Measurements from ENCODE around the gene TRAK1. TPM values are rescaled to one million over a fixed set of nuclear protein-coding genes. Genes with fewer than 3 reads are reported as not detected.

Gene TRAK1
- total RNA-seq, 1 experiment from 2014 or later: 46.8 TPM

DNA sequence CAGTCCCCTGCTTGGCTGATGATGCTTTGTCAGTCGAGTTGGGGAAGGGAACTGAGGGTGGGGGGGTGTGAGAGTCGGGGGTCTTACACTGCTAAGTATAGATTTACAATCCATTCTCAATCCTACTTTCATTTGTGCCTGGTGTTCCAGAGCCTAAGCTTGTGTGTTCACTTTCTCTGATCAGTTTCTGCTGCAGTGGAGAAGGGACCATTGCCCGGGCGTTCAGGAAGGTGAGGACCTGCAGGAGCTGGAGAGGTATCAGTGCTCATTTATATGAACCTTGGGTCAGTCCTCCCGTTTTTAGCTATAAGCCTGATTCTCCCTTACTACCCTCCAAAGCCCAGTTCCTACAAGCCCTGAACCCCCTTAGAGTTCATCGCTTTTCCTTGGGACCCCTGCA, 41.0 kb upstream of the TRAK1 start:
- Histone ChIP-seq H3K27me3 (ENCODE audit: insufficient read depth, low read depth) (no peaks in the 10 kb centered on the region), H3K9me3 (ENCODE audit: insufficient read depth, low read depth) (no peaks in the 10 kb centered on the region), H3K9me2 (ENCODE audit: insufficient read depth) (no peaks in the 10 kb centered on the region), H3K27ac (no peak overlapping the region), H3K4me1 (replicated peaks; ENCODE audit: insufficient read depth) (peaks cover 6% of the 10 kb centered on the region; the same call in 1 of the 2 replicates), H3K4me3 (no peak overlapping the region), H2AFZ (no peak overlapping the region), H3K36me3 (ENCODE audit: low read depth) (no peaks in the 10 kb centered on the region), H3F3A (ENCODE audit: insufficient read depth, low read depth) (no peaks in the 10 kb centered on the region), H3K79me2 (ENCODE audit: low read depth) (0 out of 2 replicates have a peak, but pooled peaks cover 7% of the 10 kb centered on the region), H3K4me2 (no peak overlapping the region), H4K20me1 (ENCODE audit: insufficient read depth) (no peaks in the 10 kb centered on the region)
- no peak for DNase-seq
- TF ChIP-seq, protein P1, sequence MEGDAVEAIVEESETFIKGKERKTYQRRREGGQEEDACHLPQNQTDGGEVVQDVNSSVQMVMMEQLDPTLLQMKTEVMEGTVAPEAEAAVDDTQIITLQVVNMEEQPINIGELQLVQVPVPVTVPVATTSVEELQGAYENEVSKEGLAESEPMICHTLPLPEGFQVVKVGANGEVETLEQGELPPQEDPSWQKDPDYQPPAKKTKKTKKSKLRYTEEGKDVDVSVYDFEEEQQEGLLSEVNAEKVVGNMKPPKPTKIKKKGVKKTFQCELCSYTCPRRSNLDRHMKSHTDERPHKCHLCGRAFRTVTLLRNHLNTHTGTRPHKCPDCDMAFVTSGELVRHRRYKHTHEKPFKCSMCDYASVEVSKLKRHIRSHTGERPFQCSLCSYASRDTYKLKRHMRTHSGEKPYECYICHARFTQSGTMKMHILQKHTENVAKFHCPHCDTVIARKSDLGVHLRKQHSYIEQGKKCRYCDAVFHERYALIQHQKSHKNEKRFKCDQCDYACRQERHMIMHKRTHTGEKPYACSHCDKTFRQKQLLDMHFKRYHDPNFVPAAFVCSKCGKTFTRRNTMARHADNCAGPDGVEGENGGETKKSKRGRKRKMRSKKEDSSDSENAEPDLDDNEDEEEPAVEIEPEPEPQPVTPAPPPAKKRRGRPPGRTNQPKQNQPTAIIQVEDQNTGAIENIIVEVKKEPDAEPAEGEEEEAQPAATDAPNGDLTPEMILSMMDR (conservative IDR thresholded peaks at IDR 0.05): no peak
- CTCF ChIA-PET: no interaction called here
- BruUV-seq (replicated peaks): no TSS peak
- POLR2A ChIA-PET (ENCODE audit: unreplicated experiment): no interaction called here
- intact Hi-C loops (cut with micrococcal nuclease; ENCODE audit: unreplicated experiment): no loop called here

DNA sequence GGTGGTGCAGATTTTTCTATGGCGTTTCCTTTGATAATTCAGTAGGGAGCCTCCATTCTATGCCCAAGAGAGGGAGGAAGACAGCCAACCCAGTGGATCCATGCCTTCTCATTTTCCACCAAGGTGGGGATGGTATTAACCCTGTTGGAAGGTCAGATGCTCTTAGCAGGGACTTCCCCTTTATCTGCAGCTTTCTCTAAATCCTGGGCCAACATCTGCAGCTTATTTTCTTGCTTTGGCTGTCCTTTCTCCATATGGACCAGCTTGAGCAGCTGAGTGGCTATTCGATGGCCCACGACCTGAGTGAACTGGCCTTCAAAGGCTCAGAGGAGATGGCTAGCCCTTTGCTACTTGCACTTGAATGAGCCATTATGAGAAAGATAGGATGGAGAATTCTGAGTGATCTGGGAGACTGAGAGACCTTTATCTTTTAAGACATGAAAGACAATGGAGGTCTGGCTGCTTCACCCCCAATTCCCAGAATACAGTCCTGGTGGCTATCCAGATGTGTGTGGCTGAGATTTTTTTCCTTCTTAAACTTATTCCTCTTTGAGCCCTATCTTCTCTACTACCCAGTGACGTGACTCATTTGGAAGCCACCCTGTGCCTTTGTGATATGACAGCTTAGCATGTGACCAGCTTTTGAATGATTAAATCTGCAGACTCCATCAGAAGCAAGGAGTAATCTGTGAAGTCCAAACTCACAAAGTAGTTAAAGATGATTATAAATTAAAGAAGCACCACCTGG, 39.6 kb upstream of the TRAK1 start:
- Histone ChIP-seq H3K79me2 (ENCODE audit: low read depth) (no peaks in the 10 kb centered on the region), H3K4me1 (replicated peaks; ENCODE audit: insufficient read depth) (peaks cover 10% of the 10 kb centered on the region; the same call in 1 of the 2 replicates), H3K27ac (no peak overlapping the region), H3F3A (ENCODE audit: insufficient read depth, low read depth) (no peaks in the 10 kb centered on the region), H3K27me3 (ENCODE audit: insufficient read depth, low read depth) (no peaks in the 10 kb centered on the region), H2AFZ (no peak overlapping the region), H3K36me3 (ENCODE audit: low read depth) (no peaks in the 10 kb centered on the region), H3K9me3 (ENCODE audit: insufficient read depth, low read depth) (no peaks in the 10 kb centered on the region), H3K9me2 (ENCODE audit: insufficient read depth) (no peaks in the 10 kb centered on the region), H3K4me3 (no peak overlapping the region), H3K4me2 (no peak overlapping the region), H4K20me1 (ENCODE audit: insufficient read depth) (no peaks in the 10 kb centered on the region)
- intact Hi-C loops (cut with micrococcal nuclease; ENCODE audit: unreplicated experiment): no loop called here
- no peak for TF ChIP-seq EZH2 (IDR thresholded peaks at IDR 0.05; ENCODE audit: low read depth)
- TF ChIP-seq, protein P1 (conservative IDR thresholded peaks at IDR 0.05): no peak
- DNase-seq: no peak
- no TSS peak for BruUV-seq (replicated peaks)
- POLR2A ChIA-PET (ENCODE audit: unreplicated experiment): interaction anchor here (0.7 kb wide), 1 partner anchor 23 kb away, joined by 4 read pairs; no protein-coding TSS in a partner anchor
- CTCF ChIA-PET: no interaction called here

DNA sequence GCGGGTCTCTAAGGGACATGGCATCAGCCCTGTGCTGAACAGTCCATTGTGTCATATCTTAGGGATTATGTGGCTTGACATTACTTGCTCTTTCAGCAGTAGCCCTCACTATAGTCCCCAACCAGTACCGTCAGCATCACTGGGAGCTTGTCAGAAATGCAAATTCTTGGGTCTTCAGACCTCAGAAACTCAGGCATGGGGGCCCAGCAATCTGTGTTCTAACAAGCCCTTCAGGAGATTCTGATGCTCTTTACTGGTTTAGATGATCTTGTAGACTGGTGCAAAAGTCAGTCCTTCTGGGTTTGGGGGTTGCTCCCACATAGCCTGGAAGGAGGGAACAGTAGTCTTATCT, 39.0 kb upstream of the TRAK1 start:
- no peaks in the 10 kb centered on the region for H3K79me2 ChIP-seq (ENCODE audit: low read depth)
- no peaks in the 10 kb centered on the region for H3F3A ChIP-seq (ENCODE audit: insufficient read depth, low read depth)
- TF ChIP-seq EZH2 (IDR thresholded peaks at IDR 0.05; ENCODE audit: low read depth): no peak
- no peak overlapping the region for H3K27ac ChIP-seq
- intact Hi-C loops (cut with micrococcal nuclease; ENCODE audit: unreplicated experiment): no loop called here
- no peaks in the 10 kb centered on the region for H3K36me3 ChIP-seq (ENCODE audit: low read depth)
- H3K9me3 ChIP-seq (ENCODE audit: insufficient read depth, low read depth): no peaks in the 10 kb centered on the region
- H3K4me2 ChIP-seq: no peak overlapping the region
- no peaks in the 10 kb centered on the region for H3K9me2 ChIP-seq (ENCODE audit: insufficient read depth)
- ChIA-PET POLR2A (ENCODE audit: unreplicated experiment) (no interaction called here), CTCF (no interaction called here)
- no peak overlapping the region for H2AFZ ChIP-seq
- DNase-seq: no peak
- H3K4me3 ChIP-seq: no peak overlapping the region
- BruUV-seq (replicated peaks): no TSS peak
- no peaks in the 10 kb centered on the region for H3K27me3 ChIP-seq (ENCODE audit: insufficient read depth, low read depth)
- H3K4me1 ChIP-seq (replicated peaks; ENCODE audit: insufficient read depth): peaks cover 10% of the 10 kb centered on the region; the same call in 1 of the 2 replicates
- no peaks in the 10 kb centered on the region for H4K20me1 ChIP-seq (ENCODE audit: insufficient read depth)
